H1 (cell line): ENCODE data around the gene CD52. TPM values are rescaled to one million over a fixed set of nuclear protein-coding genes. Genes with fewer than 3 reads are reported as not detected.

Source experiments
- ASH2L ChIP-seq: fragments of 200-600, 300-600 bp; sonication (generic); IDR thresholded peaks from one replicate; pipeline ENCODE4 v1.7.1; 2017; ENCODE audit warnings: low read length
- BRCA1 ChIP-seq: IDR thresholded peaks from 2 replicates; pipeline ENCODE4 v1.6.1; 2012; ENCODE audit warnings: low read depth, low read length, improper control_type of control experiment
- CHD1 ChIP-seq: IDR thresholded peaks from 2 replicates; pipeline ENCODE4 v1.6.1; 2012; ENCODE audit warnings: low read depth, low read length, improper control_type of control experiment
- CREB1 ChIP-seq: IDR thresholded peaks from 2 replicates; pipeline ENCODE4 v1.6.1; 2012; ENCODE audit warnings: inconsistent platforms
- CTBP2 ChIP-seq: IDR thresholded peaks from 2 replicates; pipeline ENCODE4 v1.7.0; 2011; ENCODE audit warnings: borderline replicate concordance, mild to moderate bottlenecking, moderate library complexity, mixed read lengths, low read length; ENCODE audit not compliant: insufficient read depth, insufficient read length
- CTCF ChIP-seq, 3 experiments: IDR thresholded peaks; 1 replicate in 2 of 3; 2 replicates in 1 of 3; pipeline versions ENCODE4 v1.5.1 to v1.6.1; 2011; ENCODE audit warnings: low read length in 3 of 3, mild to moderate bottlenecking in 3 of 3, inconsistent platforms in 2 of 3, low read depth in 1 of 3, moderate library complexity in 1 of 3; ENCODE audit not compliant: insufficient read depth in 1 of 3; ENCODE audit errors: control extremely low read depth in 1 of 3
- EGR1 ChIP-seq: IDR thresholded peaks from 2 replicates; pipeline ENCODE4 v1.6.1; 2011; ENCODE audit warnings: low read depth, low read length, borderline replicate concordance
- HDAC2 ChIP-seq, 2 experiments: fragments of 300-600 bp in 1 of 2; sonication (generic) in 1 of 2; IDR thresholded peaks; 2 replicates each; pipeline ENCODE4 v1.6.1; 2011 to 2012; ENCODE audit warnings: low read depth in 2 of 2, low read length in 2 of 2, mild to moderate bottlenecking in 2 of 2, moderate library complexity in 2 of 2, borderline replicate concordance in 1 of 2, inconsistent platforms in 1 of 2
- KDM4A ChIP-seq: IDR thresholded peaks from one replicate; pipeline ENCODE4 v1.7.1; 2012; ENCODE audit warnings: low read depth, mild to moderate bottlenecking, moderate library complexity, low read length, inconsistent platforms; ENCODE audit not compliant: severe bottlenecking
- KDM5A ChIP-seq: fragments of 200-600 bp; IDR thresholded peaks from 2 replicates; pipeline ENCODE4 v1.7.1; 2012; ENCODE audit warnings: mild to moderate bottlenecking, low read length, inconsistent platforms, mixed read lengths
- MAFK ChIP-seq: IDR thresholded peaks from 2 replicates; pipeline ENCODE4 v1.6.1; 2012; ENCODE audit warnings: low read depth, mild to moderate bottlenecking, improper control_type of control experiment, low read length
- NANOG ChIP-seq: IDR thresholded peaks from 2 replicates; pipeline ENCODE4 v1.6.1; 2011; ENCODE audit warnings: low read length, low read depth, mild to moderate bottlenecking, inconsistent platforms; ENCODE audit not compliant: insufficient read depth, poor library complexity, severe bottlenecking
- PHF8 ChIP-seq: fragments of 200-600 bp; sonication (generic); conservative IDR thresholded peaks from 2 replicates; pipeline ENCODE4 v1.7.1; 2012; ENCODE audit warnings: low read depth, mild to moderate bottlenecking, inconsistent platforms, low read length, moderate library complexity
- RFX5 ChIP-seq: IDR thresholded peaks from 2 replicates; pipeline ENCODE4 v1.6.1; 2011; ENCODE audit warnings: low read depth, low read length, improper control_type of control experiment, borderline replicate concordance
- SIRT6 ChIP-seq: IDR thresholded peaks from one replicate; pipeline ENCODE4 v1.7.1; 2012; ENCODE audit warnings: low read length, inconsistent platforms
- SP1 ChIP-seq: IDR thresholded peaks from 2 replicates; pipeline ENCODE4 v1.6.1; 2011; ENCODE audit warnings: low read depth, low read length
- SP2 ChIP-seq: IDR thresholded peaks from 2 replicates; pipeline ENCODE4 v1.6.1; 2012; ENCODE audit warnings: mild to moderate bottlenecking, low read length, inconsistent platforms
- SP4 ChIP-seq: IDR thresholded peaks from 2 replicates; pipeline ENCODE4 v1.6.1; 2012; ENCODE audit warnings: low read length, inconsistent platforms
- SRF ChIP-seq: IDR thresholded peaks from 2 replicates; pipeline ENCODE4 v1.6.1; 2011; ENCODE audit warnings: mild to moderate bottlenecking, low read depth, low read length, moderate library complexity
- polyA plus RNA-seq, 7 experiments: library from polyadenylated mRNA; depleted of rRNA in 3 of 7; stranded (reverse) in 5 of 7; unstranded in 2 of 7; fragments of >200 nt in 5 of 7; fragments of 200-250 nt in 2 of 7; gene quantifications; 1 replicate in 5 of 7; 2 replicates in 1 of 7; 4 replicates in 1 of 7; pipeline versions ENCODE4 v1.2.1 to v1.2.3, GENCODE V29; 2011 to 2013; ENCODE audit warnings: missing spikeins in 2 of 7, mixed read lengths in 2 of 7
- total RNA-seq: library from RNA; stranded (reverse); fragmentation: NEBNext Ultra II Directional; extraction: Animal tissue kit (Norgen Biotek cat#: 25700); gene quantifications from 2 replicates; pipeline ENCODE4 v1.2.1, GENCODE V29; 2021
- TF ChIP-seq, protein P1 (sequence below): IDR thresholded peaks from 2 replicates; pipeline ENCODE4 v1.6.1; 2012; ENCODE audit warnings: low read length, inconsistent platforms

CD52 gene
- total and polyA plus RNA-seq, 2 of the 8 experiments (the other 6 are each of a cell fraction or from before 2014, with no cell fraction given), result 2.4 to 3.1 TPM

GRCh38 chr1:26279456-26280332 is 38.1 kb upstream of the CD52 start, which contains the start of gene SH3BGRL3 (continued):
- TF ChIP-seq, protein P1, sequence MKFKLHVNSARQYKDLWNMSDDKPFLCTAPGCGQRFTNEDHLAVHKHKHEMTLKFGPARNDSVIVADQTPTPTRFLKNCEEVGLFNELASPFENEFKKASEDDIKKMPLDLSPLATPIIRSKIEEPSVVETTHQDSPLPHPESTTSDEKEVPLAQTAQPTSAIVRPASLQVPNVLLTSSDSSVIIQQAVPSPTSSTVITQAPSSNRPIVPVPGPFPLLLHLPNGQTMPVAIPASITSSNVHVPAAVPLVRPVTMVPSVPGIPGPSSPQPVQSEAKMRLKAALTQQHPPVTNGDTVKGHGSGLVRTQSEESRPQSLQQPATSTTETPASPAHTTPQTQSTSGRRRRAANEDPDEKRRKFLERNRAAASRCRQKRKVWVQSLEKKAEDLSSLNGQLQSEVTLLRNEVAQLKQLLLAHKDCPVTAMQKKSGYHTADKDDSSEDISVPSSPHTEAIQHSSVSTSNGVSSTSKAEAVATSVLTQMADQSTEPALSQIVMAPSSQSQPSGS, result no peak
- TF ChIP-seq CTBP2 (no peak), KDM5A (no peak), CTCF (IDR thresholded peaks at IDR 0.05; ENCODE audit: control extremely low read depth in 1 of 3, insufficient read depth in 1 of 3, low read depth in 1 of 3, low read length in 3 of 3) (peak in 2 of 3 experiments; percentile 57 to 75; a peak in 3 of 4 replicates), SP1 (no peak), BRCA1 (no peak), EGR1 (no peak), SP4 (no peak), SRF (no peak), KDM4A (no peak), SP2 (no peak), CHD1 (no peak), MAFK (no peak), ASH2L (peak; percentile 41), SIRT6 (no peak), CREB1 (peak; percentile 63), RFX5 (no peak), PHF8 (peak; percentile 59; the same call in 1 of the 2 replicates), HDAC2 (IDR thresholded peaks at IDR 0.05; ENCODE audit: borderline replicate concordance in 1 of 2, low read depth in 2 of 2, low read length in 2 of 2) (no peak), NANOG (no peak)
